ACHN (cell line): ENCODE data around the gene ZBTB4.

Source experiments
- DNase-seq: peaks from one replicate; pipeline ENCODE4 v3.0.0-alpha.2; 2015
- in situ Hi-C: cut with HindIII; loops from 2 replicates; pipeline ENCODE4 v1.10.0; 2017; ENCODE audit warnings: low sequenced_read_pairs, low pct_ligation_motif_present, low pct_unique_long_range_greater_than_20kb

ZBTB4 gene, protein sequence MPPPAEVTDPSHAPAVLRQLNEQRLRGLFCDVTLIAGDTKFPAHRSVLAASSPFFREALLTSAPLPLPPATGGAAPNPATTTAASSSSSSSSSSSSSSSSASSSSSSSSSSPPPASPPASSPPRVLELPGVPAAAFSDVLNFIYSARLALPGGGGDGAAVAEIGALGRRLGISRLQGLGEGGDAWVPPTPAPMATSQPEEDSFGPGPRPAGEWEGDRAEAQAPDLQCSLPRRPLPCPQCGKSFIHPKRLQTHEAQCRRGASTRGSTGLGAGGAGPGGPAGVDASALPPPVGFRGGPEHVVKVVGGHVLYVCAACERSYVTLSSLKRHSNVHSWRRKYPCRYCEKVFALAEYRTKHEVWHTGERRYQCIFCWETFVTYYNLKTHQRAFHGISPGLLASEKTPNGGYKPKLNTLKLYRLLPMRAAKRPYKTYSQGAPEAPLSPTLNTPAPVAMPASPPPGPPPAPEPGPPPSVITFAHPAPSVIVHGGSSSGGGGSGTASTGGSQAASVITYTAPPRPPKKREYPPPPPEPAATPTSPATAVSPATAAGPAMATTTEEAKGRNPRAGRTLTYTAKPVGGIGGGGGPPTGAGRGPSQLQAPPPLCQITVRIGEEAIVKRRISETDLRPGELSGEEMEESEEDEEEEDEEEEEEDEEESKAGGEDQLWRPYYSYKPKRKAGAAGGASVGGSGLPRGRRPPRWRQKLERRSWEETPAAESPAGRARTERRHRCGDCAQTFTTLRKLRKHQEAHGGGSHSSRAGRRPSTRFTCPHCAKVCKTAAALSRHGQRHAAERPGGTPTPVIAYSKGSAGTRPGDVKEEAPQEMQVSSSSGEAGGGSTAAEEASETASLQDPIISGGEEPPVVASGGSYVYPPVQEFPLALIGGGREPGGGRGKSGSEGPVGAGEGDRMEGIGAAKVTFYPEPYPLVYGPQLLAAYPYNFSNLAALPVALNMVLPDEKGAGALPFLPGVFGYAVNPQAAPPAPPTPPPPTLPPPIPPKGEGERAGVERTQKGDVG

DNA sequence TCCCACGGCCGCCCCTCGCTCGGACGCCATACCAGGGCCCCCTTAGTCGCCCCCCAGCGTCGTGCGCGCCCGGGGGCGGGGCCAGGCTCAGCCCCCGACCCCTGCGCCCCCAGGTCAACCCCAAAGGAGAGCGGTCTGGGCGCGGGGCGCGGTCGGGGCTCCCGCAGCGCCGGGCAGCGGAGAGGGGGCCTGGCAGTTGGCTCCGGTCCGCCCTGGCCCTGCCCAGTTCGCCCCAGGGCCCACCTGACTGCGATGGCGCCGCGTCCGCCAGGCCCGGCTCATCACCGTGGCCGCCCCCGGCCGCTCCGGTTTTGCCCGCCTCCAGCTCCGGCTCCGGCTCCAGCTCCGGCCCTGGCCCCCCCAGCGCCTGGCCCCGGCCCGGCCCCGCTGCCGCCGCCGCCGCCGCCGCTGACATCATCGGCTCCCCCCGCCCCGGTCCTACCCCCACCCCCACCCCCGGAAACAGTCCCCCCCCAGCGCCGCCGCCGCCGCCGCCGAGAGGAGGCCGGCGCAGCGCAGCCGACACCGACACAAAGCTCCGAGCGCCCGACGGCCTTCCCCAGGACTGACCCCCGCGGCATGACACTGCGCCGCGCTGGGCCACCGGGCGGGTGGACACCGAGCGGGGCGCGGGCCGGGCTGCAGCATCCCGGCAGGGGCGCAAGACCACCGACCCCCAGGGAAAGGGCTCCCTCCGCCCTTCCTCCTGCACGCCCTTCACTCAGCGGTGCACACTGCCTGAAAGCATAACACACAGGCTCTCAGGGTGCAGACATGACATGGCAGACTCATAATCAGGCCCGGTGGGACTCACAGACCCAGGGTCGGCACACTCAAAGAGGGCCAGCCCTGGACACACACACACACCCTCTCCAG, at the start of gene ZBTB4:
ZBTB4 (minus strand) TSS at position 419 of the 876 bp plus-strand sequence. CDS start 12,830 bp downstream, outside the sequence.
- in situ Hi-C loops, result no loop called here
- peak; percentile 55 for DNase-seq

GRCh38 chr17:7528842-7529241, 49.4 kb upstream of the ZBTB4 start:
- in situ Hi-C loops, result no loop called here
- DNase-seq, result no peak

DNA sequence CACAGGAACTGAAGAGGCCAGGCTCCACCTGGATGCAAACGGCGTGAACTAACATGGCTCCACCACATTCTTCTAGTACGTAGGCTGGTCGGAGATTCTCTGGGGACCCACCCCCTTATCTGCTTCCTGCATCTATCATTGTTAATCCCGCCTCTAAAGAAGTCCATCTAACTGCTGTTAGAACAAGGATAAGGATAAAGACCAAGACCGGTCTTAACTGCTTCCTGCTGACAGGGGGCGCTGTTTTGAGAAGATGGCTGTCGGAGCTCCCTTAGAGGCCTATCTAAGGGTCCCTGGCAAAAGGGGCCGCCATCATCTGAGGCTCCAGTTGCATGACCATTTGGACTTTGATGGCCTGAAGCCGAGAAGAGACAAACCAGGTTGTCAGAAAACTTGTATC, 43.6 kb upstream of the ZBTB4 start:
- in situ Hi-C loops, result no loop called here
- DNase-seq, result no peak

DNA sequence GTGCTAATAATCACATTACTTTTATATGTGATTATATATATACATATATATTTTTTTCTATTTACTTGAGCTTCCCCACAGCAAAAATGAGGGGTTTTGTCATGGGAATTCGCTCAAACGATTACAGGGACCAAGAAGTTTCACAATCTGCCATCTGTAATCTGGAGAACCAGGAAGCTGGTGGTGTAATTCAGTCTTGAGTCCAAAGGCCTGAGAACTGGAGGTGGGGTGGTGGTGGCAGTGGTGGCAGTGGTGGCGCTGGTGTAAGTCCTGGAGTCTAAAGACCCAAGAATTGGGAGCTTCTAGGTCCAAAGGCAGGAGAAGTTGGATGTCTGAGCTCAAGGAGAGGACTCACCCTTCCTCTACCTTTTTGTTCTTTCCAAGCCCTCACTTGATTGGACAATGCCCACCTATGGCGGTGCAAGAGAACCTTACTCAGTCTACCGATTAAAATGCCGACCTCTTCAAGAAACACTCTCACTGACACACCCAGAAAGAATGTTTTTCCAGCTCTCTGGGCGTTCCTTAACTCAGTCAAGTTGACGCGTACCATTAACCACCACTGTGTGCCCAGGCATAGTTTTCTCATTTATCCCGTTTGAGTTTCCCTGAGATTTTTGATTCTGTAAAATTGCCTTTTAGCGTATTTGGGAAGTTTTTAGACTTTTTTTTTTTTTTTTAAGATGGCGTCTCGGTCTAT, 36.6 kb upstream of the ZBTB4 start:
- in situ Hi-C loops, result no loop called here
- DNase-seq, result no peak

- no peak for DNase-seq
- in situ Hi-C loops, result no loop called here
These were observed 34.5 kb upstream of the ZBTB4 start for GRCh38 chr17:7513850-7514419.

DNA sequence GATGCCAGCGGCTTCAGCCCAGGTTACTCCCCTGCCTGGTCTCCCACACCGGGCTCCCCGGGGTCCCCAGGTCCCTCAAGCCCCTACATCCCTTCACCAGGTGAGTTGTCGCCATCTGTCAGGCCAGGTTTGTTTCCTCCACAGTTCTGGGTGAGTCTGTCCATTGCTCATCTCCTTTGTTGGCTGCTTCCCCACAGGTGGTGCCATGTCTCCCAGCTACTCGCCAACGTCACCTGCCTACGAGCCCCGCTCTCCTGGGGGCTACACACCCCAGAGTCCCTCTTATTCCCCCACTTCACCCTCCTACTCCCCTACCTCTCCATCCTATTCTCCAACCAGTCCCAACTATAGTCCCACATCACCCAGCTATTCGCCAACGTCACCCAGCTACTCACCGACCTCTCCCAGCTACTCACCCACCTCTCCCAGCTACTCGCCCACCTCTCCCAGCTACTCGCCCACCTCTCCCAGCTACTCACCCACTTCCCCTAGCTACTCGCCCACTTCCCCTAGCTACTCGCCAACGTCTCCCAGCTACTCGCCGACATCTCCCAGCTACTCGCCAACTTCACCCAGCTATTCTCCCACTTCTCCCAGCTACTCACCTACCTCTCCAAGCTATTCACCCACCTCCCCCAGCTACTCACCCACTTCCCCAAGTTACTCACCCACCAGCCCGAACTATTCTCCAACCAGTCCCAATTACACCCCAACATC, 33.6 kb upstream of the ZBTB4 start:
- in situ Hi-C loops, result no loop called here
- DNase-seq, result no peak

DNA sequence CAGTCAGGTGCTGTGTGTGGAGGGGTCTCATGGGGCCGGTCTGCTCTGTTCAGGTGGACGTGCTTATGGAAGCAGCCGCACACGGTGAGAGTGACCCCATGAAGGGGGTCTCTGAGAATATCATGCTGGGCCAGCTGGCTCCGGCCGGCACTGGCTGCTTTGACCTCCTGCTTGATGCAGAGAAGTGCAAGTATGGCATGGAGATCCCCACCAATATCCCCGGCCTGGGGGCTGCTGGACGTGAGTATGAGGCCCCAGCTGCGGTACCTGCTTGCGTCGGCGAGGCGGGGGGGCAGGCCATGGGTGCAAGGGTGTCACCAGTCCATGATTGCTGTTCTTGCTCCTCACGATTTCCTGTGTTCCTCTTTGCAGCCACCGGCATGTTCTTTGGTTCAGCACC, 32.7 kb upstream of the ZBTB4 start:
- no peak for DNase-seq
- in situ Hi-C loops, result no loop called here

GRCh38 chr17:7511108-7511507, 31.7 kb upstream of the ZBTB4 start:
- in situ Hi-C loops, result no loop called here
- DNase-seq, result no peak

GRCh38 chr17:7509937-7510336, 30.5 kb upstream of the ZBTB4 start:
- DNase-seq, result no peak
- in situ Hi-C loops, result no loop called here

DNA sequence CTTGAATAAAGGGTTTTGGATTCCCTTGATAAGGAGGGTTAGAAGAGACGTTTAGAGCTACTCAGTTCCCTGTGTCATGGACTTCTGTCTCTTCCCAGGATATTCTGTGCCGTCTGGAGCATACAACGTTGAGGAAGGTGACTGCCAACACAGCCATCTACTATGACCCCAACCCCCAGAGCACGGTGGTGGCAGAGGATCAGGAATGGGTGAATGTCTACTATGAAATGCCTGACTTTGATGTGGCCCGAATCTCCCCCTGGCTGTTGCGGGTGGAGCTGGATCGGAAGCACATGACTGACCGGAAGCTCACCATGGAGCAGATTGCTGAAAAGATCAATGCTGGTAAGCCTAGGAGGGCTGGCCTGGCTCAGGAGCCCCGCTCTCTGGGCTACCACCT, 29.4 kb upstream of the ZBTB4 start:
- in situ Hi-C loops, result no loop called here
- DNase-seq, result no peak

- in situ Hi-C loops, result no loop called here
These were observed 28.7 kb upstream of the ZBTB4 start for GRCh38 chr17:7508145-7508544.

DNA sequence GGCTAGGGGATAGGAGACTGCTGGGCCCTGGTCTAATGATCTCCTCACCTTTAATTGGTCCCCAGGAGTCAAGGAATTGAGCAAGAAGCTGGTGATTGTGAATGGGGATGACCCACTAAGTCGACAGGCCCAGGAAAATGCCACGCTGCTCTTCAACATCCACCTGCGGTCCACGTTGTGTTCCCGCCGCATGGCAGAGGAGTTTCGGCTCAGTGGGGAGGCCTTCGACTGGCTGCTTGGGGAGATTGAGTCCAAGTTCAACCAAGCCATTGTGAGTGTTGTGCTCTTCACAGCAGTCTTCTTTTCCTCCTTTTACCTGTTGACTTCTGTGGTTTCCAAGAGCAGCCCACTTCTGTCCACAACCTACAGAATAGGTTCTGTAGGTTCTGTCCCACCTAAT, 24.1 kb upstream of the ZBTB4 start:
- in situ Hi-C loops, result no loop called here
- DNase-seq, result no peak

More at GRCh38 chr17:7508145-7508544, 28.7 kb upstream of the ZBTB4 start:
- DNase-seq, result no peak

DNA sequence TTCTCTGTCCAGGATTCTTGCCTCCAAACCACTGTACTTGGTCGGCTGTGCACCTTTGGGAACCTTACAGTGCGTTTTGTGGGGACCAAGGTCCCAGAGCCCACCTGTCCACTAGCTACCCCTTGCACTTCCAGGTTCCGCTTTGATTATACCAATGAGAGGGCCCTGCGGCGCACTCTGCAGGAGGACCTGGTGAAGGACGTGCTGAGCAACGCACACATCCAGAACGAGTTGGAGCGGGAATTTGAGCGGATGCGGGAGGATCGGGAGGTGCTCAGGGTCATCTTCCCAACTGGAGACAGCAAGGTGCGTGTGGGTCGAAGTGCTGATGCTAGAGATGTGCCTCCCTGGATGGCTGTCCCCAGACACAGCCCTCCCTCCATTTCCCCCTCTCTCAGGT, 23.6 kb upstream of the ZBTB4 start:
- in situ Hi-C loops, result no loop called here
- DNase-seq, result peak; percentile 30

DNA sequence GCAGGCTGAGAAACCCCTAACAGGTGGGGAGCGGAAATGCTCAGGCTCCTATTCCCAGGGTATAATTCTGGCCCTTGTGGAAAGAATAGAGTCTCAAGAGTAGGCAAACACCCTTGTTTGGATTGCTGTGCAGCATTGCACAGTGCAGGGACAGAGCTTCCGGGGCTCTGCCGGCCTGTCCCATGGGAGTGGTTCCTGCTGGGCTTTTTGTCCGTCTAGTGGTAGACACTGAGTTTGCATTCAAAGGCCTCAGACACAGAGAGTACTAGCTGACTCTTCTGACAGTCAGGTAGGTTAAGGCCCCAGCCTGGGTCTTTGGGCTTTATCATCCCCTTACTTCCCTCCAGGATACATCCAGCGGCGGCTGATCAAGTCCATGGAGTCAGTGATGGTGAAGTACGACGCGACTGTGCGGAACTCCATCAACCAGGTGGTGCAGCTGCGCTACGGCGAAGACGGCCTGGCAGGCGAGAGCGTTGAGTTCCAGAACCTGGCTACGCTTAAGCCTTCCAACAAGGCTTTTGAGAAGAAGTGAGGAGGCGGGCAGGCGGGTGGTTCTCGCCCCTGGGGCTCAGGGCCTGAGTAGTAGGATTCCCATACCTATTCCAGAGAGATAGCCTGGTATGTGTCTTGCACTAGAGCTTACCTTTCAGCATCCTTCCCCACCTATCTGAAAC, 22.9 kb upstream of the ZBTB4 start:
- in situ Hi-C loops, result no loop called here
- no peak for DNase-seq

DNA sequence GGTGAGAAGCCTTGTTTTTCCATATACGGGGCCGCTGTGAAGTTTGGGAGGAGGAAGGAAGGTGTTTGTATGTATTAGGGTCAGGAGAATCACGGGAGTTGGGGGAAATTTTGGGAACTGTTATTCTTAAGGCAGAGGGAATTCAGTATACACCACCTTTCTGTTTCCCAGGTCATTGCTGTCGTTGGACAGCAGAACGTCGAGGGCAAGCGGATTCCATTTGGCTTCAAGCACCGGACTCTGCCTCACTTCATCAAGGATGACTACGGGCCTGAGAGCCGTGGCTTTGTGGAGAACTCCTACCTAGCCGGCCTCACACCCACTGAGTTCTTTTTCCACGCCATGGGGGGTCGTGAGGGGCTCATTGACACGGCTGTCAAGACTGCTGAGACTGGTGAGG, 22.3 kb upstream of the ZBTB4 start:
- DNase-seq, result no peak
- in situ Hi-C loops, result no loop called here

DNA sequence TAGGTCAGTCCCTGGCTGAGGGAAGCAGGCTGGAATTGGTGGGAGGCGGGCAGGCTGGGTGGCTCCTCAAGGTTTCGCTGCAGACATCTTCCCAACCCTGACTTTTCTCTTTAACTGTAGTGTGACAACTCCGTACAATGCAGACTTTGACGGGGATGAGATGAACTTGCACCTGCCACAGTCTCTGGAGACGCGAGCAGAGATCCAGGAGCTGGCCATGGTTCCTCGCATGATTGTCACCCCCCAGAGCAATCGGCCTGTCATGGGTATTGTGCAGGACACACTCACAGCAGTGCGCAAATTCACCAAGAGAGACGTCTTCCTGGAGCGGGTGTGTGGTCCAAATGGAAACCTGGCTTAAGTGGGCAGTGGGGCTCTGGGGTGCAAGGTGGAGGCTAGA, 19.7 kb upstream of the ZBTB4 start:
- in situ Hi-C loops, result no loop called here
- no peak for DNase-seq

DNA sequence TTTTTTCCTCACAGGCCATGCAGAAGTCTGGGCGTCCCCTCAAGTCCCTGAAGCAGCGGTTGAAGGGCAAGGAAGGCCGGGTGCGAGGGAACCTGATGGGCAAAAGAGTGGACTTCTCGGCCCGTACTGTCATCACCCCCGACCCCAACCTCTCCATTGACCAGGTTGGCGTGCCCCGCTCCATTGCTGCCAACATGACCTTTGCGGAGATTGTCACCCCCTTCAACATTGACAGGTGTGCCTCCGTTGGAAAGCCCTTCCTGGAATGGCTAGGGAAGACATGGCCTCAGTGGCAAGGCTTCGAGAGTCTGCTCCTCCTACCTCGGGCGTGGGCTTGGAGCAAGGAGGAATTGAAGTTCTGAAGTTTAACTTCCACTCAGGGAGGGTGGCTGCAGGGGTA, 18.2 kb upstream of the ZBTB4 start:
- in situ Hi-C loops, result no loop called here
- no peak for DNase-seq
